Body of pancreas (tissue), 4 donors: ENCODE data around the gene INTS11. TPM values are rescaled to one million over a fixed set of nuclear protein-coding genes. Genes with fewer than 3 reads are reported as not detected.

Experiments used
- ATAC-seq: fragments of 150-250 bp; one replicate; pipeline ENCODE4 v1.9.1; 2016
- DNase-seq, 4 donors: peaks; one replicate each; pipeline ENCODE4 v3.0.0-alpha.2; 2019
- H3K27ac ChIP-seq, 4 donors: fragments of 200-600 bp; sonication (generic); 1 replicate in 3 of 4; 2 replicates in 1 of 4; pipeline versions ENCODE4 v1.5.1 to v1.6.1; 2016 to 2019; ENCODE audit warnings: mild to moderate bottlenecking in 1 of 4, mixed read lengths in 1 of 4, moderate library complexity in 1 of 4
- H3K27me3 ChIP-seq, 2 donors: fragments of 200-600 bp; sonication (generic); one replicate each; pipeline ENCODE4 v1.6.0; 2016; ENCODE audit warnings: mild to moderate bottlenecking in 1 of 2
- H3K36me3 ChIP-seq, 2 donors: fragments of 200-600 bp; sonication (generic); replicated peaks in 1 of 2; 2 replicates each; pipeline ENCODE4 v1.5.1; 2016; ENCODE audit warnings: low read depth in 2 of 2; ENCODE audit not compliant: insufficient read depth in 1 of 2
- H3K4me1 ChIP-seq: fragments of 200-600 bp; sonication (generic); one replicate; pipeline ENCODE4 v1.6.0; 2016
- H3K4me3 ChIP-seq, 2 donors: fragments of 200-600 bp; sonication (generic); 1 replicate in 1 of 2; 2 replicates in 1 of 2; pipeline ENCODE4 v1.5.1; 2016 to 2019
- H3K9me3 ChIP-seq, 3 donors: fragments of 200-600 bp; sonication (generic); 1 replicate in 2 of 3; 2 replicates in 1 of 3; pipeline ENCODE4 v1.5.1; 2016
- POLR2A ChIP-seq, 3 donors: fragments of 450-650 bp; IDR thresholded peaks; one replicate each; pipeline ENCODE4 v1.6.1; 2016; ENCODE audit warnings: antibody characterized with exemption in 3 of 3, mild to moderate bottlenecking in 2 of 3
- WGBS, 2 donors: methylation state at CpG; one replicate each; pipeline ENCODE4 v1.1.5; 2017; 5-methylcytosine and 5-hydroxymethylcytosine counted together
- intact Hi-C: fragments of 100-400 bp; cut with DNase I; formaldehyde crosslinking; loops from one replicate; pipeline ENCODE4 v1.15.1; 2023
- total RNA-seq, 2 donors: library from RNA; depleted of rRNA; stranded (reverse); fragments of >200 nt; gene quantifications; one replicate each; pipeline ENCODE4 v1.1.0, GENCODE V29; 2016
- TF ChIP-seq, protein P1 (sequence below), 7 experiments: fragments of 450-650 bp in 4 of 7; fragments of 200-600 bp in 3 of 7; sonication (generic) in 3 of 7; IDR thresholded peaks; one replicate each; pipeline ENCODE4 v1.5.1; 2016 to 2019; ENCODE audit warnings: antibody characterized with exemption in 7 of 7

The INTS11 gene
- total RNA-seq, 2 donors from 2014 or later, result 89.0 to 189 TPM

DNA sequence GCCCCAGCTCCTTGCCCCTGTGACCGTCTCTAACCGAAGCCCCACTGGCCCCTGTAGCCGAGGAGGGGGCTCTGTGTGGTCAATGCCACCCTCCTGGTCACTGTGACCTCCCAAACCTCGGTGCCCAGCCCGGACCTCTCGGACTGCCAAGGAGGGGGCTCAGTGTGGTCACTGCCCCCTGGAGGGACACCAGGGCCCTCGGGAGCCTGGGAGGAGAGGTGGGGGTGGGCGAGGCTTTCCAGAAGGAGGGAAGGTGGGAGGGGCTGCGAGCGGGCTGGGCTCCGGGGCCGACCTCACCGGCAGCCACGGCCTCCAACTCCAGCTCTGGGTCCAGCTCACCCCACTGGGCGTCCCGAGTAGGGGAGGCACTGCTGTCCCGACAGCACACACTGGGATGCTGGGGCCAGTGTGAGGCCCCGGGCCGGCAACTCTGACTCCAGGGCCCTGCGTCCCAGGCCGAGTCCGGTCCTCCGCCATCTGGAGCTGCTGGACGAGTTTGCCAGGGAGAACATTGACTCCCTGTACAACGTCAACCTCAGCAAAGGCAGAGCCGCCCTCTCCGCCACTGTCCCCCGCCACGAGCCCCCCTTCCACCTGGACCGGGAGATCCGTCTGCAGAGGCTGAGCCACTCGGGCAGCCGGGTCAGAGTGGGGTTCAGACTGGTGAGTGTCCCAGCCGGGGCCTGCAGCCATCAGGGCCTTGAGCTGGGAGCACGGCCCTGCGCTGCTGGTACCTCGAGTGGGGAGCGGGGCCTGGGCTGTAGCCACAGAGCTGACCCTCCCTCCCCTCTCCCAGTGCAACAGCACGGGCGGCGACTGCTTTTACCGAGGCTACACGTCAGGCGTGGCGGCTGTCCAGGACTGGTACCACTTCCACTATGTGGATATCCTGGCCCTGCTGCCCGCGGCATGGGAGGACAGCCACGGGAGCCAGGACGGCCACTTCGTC is 37.9 kb downstream of the INTS11 start:
- TF ChIP-seq, protein P1, sequence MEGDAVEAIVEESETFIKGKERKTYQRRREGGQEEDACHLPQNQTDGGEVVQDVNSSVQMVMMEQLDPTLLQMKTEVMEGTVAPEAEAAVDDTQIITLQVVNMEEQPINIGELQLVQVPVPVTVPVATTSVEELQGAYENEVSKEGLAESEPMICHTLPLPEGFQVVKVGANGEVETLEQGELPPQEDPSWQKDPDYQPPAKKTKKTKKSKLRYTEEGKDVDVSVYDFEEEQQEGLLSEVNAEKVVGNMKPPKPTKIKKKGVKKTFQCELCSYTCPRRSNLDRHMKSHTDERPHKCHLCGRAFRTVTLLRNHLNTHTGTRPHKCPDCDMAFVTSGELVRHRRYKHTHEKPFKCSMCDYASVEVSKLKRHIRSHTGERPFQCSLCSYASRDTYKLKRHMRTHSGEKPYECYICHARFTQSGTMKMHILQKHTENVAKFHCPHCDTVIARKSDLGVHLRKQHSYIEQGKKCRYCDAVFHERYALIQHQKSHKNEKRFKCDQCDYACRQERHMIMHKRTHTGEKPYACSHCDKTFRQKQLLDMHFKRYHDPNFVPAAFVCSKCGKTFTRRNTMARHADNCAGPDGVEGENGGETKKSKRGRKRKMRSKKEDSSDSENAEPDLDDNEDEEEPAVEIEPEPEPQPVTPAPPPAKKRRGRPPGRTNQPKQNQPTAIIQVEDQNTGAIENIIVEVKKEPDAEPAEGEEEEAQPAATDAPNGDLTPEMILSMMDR (IDR thresholded peaks at IDR 0.05), result no peak
- Histone ChIP-seq H3K4me1 (peaks cover 14% of the 10 kb centered on the region), H3K4me3 (no peak overlapping the region), H3K27ac (no peak overlapping the region), H3K9me3 (no peaks in the 10 kb centered on the region), H3K27me3 (peaks cover 0 to 8% of the 10 kb centered on the region in 2 donors), H3K36me3 (no peaks in the 10 kb centered on the region)
- ATAC-seq, result no peak
- intact Hi-C loops, result no loop called here
- no peak for DNase-seq
- WGBS, 2 donors, result 56% methylated on average over 45 of the region's 50 CpGs; no CpG with 5 or more reads in 1 of the 2 donors

DNA sequence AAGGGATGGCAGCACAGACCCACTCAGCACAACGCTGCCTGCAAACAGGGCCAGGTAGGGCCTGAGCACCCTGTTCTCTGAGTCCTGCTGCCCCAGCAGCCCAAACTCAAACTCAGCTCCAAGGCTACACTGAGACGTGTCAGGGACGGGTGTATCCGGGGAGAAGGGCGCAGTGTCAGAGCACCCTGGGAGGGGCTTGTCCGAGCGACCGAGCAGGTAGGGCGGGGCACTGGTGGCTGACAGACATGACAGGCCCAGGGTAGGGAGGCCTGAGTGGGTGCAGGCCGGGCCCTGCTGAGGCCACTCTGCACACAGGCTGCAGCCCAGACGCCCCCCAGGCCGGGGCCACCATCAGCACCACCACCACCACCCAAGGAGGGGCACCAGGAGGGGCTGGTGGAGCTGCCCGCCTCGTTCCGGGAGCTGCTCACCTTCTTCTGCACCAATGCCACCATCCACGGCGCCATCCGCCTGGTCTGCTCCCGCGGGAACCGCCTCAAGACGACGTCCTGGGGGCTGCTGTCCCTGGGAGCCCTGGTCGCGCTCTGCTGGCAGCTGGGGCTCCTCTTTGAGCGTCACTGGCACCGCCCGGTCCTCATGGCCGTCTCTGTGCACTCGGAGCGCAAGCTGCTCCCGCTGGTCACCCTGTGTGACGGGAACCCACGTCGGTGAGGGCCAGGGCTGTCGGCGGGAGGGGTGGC is 38.7 kb downstream of the INTS11 start:
- Histone ChIP-seq H3K27me3 (peaks cover 0 to 8% of the 10 kb centered on the region in 2 donors), H3K36me3 (no peaks in the 10 kb centered on the region), H3K27ac (no peak overlapping the region), H3K4me3 (no peak overlapping the region), H3K9me3 (no peaks in the 10 kb centered on the region), H3K4me1 (peaks cover 14% of the 10 kb centered on the region)
- intact Hi-C loops, result no loop called here
- peak in 1 of 4 donors; percentile 11 for DNase-seq
- WGBS, 2 donors, result 61 to 80% methylated on average over 5 to 30 of the region's 37 CpGs
- no peak for ATAC-seq
- TF ChIP-seq, protein P1 (IDR thresholded peaks at IDR 0.05), result no peak
- no peak for TF ChIP-seq POLR2A (IDR thresholded peaks at IDR 0.05)

DNA sequence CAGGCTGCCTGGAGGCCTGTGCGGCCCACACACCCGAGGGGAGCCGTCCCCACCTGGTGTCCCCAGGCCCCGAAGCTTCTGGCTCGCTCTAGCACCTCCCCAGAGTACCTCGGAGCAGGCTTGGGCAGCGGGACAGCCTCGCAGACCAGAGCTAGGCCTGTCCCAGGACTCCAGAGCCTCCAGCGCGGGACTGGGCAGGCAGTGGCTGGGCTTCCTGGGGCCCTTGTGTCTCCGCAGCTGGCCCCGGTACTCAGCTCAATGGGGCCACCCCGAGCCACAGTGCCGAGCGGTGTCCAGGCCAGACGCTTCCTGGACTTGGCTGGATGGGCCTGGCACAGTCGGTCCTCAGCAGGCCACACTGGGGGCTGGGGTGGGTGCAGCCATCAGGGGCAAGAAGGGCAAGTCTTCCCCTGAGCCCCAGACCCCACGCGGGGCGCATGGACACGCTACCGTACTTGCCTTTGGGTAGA is 39.3 kb downstream of the INTS11 start:
- Histone ChIP-seq H3K36me3 (no peaks in the 10 kb centered on the region), H3K4me1 (peaks cover 14% of the 10 kb centered on the region), H3K27me3 (peaks cover 0 to 8% of the 10 kb centered on the region in 2 donors), H3K27ac (no peak overlapping the region), H3K4me3 (no peak overlapping the region), H3K9me3 (no peaks in the 10 kb centered on the region)
- intact Hi-C loops, result no loop called here
- TF ChIP-seq POLR2A (IDR thresholded peaks at IDR 0.05), result no peak
- TF ChIP-seq, protein P1 (IDR thresholded peaks at IDR 0.05), result no peak
- no peak for DNase-seq
- ATAC-seq, result no peak
- 89 to 100% methylated on average over 2 to 20 of the region's 22 CpGs for WGBS, 2 donors

DNA sequence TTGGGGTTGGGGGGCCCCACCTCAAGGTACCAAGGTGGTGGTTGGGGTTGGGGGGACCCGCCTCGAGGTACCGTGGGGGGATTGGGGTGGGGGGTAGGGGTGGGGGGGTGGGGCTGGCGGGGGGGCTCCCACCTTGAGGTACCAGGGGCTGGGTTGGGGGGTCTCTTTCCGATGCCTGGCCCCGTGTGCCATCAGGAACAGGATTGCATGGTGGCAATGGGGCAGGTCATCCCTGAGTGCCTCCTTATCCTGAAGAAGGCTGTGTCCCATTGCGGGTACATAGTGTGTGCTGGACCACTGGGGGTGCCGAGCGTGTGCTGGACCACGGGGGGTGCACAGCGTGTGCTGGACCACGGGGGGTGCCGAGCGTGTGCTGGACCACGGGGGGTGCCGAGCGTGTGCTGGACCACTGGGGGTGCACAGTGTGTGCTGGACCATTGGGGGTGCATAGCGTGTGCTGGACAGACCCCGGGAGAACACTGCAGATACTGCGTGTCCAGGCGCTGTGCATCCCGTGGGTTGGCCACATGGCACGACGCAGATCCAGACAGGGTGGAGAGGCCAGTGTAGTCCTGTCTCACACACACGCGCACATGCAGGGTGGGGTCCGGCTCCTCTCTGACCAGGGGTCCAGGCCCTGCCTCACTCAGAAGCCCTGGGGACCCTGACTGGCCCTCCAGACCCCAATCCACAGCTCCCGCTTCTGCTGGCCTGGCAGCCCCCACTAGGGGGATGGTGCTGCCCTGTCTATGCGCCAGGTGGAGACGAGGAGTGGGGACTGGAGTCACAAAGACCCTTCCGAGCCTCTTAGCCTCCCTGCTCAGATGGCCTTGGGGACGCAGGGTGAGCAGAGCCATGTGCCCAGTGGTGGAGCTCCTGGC is 40.0 kb downstream of the INTS11 start:
- no peak for DNase-seq
- WGBS, 2 donors, result 57 to 79% methylated on average over 12 to 24 of the region's 32 CpGs
- ATAC-seq, result no peak

More for the DNA sequence above, 40.0 kb downstream of the INTS11 start:
- intact Hi-C loops, result no loop called here
- TF ChIP-seq POLR2A (IDR thresholded peaks at IDR 0.05), result no peak
- TF ChIP-seq, protein P1 (IDR thresholded peaks at IDR 0.05), result no peak
- Histone ChIP-seq H3K9me3 (no peaks in the 10 kb centered on the region), H3K27ac (no peak overlapping the region), H3K36me3 (no peaks in the 10 kb centered on the region), H3K4me1 (peaks cover 14% of the 10 kb centered on the region), H3K27me3 (peaks cover 0 to 8% of the 10 kb centered on the region in 2 donors), H3K4me3 (no peak overlapping the region)
